HT-29 (cell line): ENCODE measurements around the gene F11R. TPM values are rescaled to one million over a fixed set of nuclear protein-coding genes. Genes with fewer than 3 reads are reported as not detected.
"Not testable (repeated sequence)": the region's sequence is repeated elsewhere in the genome, so short reads cannot be mapped to it uniquely, and the experiment has no call there.

Experiments used
- DNase-seq: peaks from one replicate; pipeline ENCODE4 v3.0.0-alpha.2; 2015; ENCODE audit warnings: low spot score
- total RNA-seq: library from RNA; depleted of rRNA; stranded (reverse); fragments of >200 nt; shearing (Covaris generic); gene quantifications from 2 replicates; pipeline ENCODE4 v1.2.3, GENCODE V29; 2014; rRNA removed

The F11R gene
- 128 and 154 TPM in 2 replicates for total RNA-seq

DNA sequence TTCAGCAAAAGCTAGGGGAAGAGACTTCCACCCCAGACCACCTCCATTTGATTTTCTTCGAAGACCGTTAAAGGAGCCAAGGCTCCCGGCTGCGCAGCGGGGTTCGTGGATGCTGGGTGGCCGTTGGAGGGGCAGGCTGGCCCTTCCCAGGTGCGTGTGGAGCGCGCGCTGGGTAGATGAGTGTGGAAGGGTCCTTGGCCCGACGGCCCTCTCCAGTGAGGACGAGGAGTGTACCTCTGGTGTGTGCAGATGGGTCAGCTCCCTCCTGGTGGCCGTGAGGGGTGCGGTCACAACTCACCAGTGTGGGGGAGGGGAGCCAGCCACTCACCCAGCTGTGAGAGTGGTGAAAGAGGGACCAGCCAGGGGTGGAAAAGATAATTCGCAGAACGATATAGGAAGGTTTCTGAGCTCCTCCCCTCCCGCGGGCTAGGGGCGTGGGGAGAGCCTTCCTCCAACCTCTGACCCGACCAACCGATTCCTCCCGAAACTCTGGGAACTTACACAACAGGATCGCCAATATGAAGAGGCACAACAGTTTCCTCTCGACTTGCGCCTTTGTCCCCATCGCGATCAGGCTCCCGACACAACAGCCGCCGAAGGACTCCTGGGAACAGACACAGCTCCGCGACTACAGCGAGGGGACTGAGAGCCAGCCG is at the start of gene F11R:
F11R (minus strand) TSS at position 644 of the 656 bp plus-strand sequence; CDS start at position 565, 79 bp downstream.
- DNase-seq: peak; percentile 82

DNA sequence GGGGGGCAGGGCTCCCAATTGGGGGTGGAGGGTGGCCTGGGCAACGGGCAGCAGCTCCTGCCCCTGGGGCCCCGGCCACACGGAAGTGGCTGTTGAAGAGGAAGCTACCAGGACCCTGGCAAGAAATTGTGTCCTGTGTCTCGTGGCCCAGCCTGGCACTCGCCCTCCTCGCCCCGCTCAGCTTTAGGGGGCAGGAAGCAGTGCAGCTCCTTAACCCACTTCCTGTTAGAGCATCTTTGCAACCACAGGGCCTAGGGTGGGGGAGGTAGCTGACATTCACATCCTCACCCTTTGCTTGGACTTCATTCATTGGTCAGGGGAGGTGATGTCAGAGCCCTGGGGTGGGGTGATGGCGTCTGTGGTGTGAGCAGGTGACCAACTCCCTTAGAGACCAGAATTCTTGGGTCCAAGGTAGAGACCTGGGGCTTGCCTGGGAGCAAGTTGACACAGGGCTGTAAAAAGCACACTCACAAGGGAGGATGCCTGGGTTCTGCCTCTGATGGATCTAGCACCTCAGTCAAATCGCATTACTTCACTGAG is 48.8 kb upstream of the F11R start, which contains the start of gene ARHGAP30:
ARHGAP30 (minus strand) TSS at position 161 of the 540 bp plus-strand sequence. CDS start 267 bp downstream, outside the sequence.
- DNase-seq: no peak

DNA sequence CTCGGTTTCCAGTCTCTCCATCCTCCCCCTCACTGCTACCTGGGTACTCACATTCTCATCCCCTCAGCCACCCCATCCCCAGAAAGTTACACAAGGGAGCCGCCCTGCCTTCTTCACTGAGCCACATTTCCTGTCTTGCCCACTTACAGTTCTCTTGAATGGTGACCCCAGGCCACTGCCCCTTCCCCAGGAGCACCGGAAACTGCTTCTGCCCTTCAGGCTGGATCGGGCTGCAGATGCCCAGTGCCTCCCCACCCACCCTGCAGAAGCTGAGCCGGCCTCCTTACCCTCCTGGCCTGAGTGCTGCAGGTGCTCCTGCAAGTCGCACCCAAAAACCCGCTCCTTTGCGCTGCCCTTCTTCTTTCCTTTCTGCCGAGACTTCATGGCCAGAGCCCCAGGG is 48.3 kb upstream of the F11R start:
- DNase-seq: no peak

DNA sequence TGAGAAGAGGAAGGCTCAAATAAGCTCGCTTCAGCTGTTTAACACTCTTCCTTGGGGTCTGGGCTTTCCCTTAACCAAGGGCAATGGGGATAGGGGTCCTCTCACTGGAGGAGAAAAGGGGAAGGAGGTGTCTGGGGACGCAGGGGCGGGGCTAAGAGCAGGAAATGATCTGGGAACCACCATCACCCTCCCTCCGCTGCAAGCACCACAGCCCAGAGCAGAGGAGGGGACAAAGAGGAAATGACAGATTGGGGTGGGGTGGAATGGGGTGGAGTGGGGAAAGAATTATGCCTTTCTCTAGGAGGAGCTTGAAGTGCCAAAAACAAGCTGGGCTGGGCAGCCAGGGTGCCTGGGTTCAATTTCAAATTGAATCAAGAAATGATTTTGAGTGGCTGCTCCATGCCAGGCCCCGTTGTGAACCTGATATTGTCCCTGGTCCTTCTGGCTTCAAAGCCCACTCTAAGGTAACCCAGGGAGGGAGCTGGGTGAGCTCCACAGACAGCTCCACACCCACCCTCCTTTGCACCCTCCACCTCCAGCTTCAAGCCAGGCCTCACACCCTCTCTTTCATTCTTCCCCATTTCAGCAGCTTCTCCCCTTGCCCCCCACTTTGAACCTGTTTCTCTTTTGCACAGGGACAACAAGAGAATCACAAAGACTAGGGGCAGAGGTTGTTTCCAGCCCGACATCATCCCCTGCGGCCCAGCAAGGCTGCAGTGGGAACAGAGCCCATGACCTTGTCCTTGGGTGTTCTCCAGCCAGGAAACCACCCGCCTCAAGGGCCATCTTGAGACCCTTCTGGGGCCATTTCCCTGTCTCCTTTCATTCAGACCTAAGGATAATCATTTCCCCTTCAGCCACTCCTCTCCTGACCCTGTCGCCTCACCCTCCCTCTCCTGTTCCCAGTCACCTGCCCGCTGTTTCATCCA is 47.6 kb upstream of the F11R start:
- peak; percentile 73 for DNase-seq

DNA sequence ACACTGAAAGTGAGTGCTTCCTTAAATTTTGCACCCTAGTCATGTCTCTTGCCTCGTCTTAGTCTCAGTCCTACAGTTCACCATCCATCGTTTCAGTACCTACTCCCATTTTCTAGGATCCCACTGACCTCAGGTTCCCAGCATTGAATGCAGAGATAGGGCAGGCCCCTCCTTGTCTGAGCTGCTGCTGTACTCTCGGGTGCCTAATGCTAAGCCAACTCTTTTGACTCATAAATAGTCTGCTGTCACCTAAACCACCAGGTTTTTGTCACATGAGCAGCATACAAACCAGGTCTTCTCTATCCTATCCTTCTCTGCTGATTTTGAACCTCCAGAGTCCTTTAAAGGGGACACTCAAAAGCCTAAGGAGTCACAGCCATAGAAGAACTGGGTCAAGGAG is 45.7 kb upstream of the F11R start:
- DNase-seq: no peak

DNA sequence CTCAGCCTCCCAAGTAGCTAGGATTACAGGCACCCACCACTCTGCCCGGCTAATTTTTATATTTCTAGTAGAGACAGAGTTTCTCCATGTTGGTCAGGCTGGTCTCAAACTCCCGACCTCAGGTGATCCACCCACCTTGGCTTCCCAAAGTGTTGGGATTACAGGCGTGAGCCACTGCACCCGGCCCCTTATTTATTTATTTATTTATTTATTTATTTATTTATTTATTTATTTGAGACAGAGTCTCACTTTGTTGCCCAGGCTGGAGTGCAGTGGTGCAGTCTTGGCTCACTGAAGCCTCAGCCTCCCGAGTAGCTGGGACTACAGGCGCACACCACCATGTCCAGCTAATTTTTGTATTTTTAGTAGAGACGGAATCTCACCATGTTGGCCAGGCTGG is 44.7 kb upstream of the F11R start:
- not testable (repeated sequence) for DNase-seq

DNA sequence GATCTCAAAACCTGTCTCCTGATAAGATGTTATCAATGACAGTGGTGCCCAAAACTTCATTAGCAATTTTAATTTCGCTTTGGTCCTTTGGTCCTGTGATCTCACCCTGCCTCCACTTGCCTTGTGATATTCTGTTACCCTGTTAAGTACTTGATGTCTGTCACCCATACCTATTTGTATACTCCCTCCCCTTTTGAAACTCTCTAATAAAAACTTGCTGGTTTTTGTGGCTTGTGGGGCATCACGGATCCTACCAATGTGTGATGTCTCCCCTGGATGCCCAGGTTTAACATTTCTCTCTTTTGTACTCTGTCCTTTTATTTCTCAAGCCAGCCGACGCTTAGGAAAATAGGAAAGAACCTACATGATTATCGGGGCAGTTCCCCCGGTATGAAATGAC is 43.0 kb upstream of the F11R start:
- DNase-seq: not testable (repeated sequence)

DNA sequence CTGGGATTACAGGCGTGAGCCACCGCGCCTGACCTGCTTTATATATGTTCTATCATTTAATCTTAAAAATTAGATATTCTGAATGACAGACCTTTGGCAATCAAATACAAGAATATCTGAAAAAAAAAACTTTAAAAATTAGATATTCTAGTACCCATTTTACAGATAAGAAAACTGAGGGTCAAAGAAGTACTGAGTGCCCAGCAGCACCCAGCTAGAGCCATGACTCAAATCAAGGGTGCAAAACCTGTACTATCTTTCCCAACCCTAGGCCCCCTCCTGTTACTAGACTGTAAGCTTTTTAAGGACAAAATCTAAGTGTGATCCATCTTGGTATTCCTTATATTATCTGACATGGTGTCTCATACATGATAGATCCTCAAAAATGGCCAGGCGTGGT is 40.5 kb upstream of the F11R start:
- no peak for DNase-seq

DNA sequence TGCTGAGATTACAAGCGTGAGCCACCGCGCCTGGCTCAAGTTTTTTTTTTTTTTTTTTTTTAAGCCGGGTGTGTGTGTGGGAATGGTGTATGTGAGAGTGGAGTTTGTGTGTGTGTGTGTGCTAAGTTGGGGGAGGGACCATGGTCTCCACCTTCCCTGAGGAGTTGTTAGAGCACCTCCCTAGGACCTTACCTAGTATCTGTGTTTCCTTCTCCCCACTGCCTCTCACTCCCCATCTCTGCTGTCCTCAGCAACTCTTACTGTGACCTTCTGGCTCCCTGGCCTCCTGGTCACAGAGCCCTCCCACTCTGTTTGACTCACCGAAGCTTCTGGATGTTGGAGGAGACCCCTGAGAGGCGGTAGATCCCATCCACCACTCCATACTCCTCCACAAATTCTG is 38.3 kb upstream of the F11R start:
- no peak for DNase-seq

DNA sequence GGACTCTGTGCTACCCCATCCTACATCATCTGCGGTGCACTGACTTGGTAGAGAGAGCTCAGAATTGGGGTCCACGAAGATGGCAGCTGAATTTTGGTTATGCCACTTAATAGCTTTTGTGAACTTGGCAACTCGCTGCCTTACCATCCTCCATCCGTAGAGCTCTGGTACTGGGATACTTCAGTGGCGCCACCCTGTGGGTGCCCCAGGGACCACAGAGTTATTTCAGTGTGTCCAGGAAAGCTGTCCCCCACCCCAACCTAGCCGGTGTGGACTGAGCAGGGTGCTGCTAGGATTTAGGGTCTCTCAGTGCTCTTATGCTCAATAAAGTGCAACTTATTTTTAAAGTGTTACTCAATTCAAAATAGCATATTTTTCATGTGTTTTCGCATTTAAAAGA is 33.9 kb upstream of the F11R start:
- DNase-seq: no peak

DNA sequence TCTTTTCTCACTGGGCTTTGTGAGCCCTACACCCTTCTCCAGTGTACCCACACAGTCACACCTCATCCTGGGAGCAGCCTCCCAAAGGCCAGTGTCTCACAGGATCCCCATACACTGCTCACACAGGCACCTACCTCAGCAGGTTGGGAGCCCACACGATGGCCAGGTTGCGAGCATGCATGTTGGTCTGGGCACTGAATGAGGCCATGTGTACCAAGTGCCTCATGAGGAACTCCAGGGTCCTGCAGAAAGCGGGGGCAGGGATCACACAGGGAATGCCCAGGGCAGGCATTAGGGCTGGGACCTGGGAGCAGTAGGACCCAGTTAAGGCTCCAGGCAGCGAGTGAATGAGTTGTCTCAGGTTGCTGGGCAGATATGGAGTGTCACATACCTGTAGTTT is 33.3 kb upstream of the F11R start:
- no peak for DNase-seq

DNA sequence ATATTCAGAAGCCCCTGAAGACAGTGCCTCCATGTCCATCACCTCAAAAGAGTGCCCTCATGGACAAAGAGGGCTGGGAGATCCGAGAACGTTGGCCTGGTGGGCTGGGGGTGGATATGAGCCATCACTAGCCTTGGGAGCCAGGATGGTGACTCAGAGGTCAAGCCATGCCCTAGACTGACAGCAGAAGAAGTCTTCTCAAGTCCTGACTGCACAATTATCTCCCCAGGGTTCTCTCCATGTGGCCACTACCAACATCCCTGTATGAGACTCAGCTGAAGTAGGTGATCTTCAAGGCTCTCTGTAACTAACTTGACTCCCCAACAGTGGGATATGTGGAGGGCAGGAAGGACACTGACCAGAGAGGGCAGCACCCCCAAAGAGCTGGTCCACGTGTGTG is 31.9 kb upstream of the F11R start:
- no peak for DNase-seq

DNA sequence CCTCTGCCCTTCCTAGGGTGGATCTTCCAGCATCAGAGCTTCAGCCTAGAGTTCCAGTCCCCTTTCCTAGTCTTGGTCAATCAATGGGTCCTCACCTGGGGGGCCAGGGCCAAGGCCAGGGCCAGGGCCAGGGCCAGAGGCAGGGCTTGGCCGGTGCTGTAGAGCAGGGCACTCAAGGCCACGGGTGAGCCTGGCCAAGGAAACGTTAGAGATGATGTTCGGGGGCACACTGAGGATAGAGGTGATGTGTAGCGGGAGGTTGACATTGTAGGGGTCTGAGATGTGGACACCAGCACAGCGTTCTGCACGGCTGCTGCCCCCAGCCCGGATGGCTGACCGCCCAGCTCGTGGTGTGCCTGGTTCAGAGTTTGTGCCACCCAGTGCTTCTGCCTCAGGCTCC is 30.3 kb upstream of the F11R start:
- DNase-seq: no peak

DNA sequence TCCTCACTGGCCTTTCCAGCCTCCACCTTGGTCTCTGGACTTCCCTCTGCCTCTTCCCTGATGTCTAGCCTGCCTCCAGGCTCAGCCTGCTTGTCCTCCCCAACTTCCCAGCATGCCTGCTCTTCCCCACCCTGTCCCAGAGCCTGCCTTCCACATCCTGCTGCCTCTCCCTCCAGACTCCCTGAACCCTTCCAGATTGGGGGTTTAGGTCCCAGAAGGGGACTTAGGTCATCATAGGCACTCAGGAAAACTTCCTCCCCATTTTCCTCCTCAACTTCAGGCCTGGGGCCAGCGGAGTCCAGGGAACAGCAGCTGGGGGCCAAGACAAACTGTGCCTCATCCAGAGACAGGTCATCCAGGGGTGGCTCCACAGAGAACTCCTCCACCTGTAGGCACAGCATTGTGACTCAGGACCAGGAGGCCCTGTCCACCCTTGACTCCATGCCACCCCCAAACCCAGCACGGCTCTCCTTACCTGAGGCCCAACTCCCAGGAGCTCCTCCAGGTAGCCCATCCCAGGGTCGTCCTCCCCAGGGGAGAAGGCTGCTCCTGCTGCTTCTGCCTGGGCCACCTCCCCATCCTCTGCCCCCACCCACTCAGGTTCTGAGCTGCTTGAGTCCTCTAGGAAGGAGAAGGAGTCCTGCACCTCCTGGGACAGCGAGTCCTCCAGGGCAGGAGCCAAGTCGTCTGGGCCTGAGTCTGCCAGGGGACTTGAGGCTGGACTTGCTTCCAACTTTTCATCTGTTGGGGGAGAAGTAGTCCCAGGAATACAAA is 28.2 kb upstream of the F11R start:
- no peak for DNase-seq

DNA sequence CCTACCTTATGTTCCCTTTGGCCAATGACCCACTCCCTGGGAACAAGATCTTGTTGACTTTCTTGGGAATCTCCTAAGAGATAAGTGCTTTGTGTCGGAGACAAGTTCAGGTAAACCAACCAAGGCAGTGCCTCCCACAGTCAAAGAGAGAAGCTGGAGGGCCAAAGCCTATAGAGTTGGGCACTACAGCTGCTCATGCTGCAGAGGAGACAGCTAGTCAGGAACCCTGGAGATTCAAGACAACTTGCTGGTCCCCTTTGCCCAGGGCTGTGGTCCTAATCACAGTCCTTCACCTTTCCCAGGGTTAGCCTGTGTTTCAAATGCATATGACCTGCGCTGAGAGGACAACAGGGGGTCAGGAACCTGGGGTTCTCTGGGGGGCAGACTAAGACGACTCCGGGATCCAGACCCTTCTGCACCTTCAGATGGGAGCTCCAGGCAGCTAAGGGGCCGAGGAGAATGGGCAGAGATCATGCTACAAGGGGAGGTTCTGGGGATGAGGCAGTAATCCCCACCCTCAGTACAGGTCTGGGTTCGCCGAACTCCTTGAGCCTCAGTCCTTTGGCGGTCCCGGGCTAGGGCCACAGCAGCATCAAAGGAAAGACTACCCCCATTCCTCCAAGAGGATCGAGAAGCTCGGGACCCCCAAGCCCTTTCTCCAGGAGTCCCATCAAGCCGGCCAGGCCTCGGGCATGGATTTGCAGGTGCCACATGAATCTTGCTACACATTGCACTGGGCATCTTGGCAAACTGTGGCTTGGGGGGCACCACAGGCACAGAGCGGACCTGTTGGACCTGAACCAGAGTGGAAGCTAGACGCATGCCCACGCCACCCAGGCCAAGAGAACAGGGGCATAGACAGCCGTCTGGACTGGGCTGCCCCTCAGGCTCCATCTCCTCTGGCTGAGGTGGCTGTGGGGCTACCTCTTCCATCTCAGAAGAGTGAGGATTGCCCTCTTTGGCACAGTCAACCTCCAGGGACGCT is 26.8 kb upstream of the F11R start:
- no peak for DNase-seq

DNA sequence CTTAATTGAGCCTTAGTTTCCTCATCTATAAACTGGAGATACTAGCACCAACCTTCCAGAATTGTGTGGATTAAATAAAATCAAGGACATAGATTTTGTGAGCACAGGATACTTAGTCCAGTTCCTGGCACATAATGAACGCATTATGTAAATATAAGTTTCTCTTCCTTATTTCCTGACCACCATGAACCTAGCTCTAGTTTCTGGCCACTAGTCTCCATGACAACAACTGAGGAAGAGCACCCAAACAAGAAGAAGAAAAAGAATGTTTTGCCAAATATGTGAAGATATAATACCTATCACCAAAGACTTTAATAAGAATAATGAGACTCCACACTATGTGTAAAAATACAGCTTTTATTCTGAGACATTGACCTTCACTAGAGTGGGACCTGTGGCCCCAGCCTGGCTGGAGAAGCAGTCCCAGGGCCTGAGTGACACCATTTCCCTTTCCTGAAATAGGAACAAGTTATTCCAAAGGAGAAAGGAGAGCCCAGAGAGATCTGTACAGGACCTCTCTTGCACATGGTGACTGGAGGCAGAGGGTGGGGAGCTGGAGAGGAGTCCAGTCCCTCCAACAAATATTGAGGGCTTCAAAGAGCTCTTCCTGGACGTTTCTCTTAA is 25.8 kb upstream of the F11R start:
- peak; percentile 37 for DNase-seq

DNA sequence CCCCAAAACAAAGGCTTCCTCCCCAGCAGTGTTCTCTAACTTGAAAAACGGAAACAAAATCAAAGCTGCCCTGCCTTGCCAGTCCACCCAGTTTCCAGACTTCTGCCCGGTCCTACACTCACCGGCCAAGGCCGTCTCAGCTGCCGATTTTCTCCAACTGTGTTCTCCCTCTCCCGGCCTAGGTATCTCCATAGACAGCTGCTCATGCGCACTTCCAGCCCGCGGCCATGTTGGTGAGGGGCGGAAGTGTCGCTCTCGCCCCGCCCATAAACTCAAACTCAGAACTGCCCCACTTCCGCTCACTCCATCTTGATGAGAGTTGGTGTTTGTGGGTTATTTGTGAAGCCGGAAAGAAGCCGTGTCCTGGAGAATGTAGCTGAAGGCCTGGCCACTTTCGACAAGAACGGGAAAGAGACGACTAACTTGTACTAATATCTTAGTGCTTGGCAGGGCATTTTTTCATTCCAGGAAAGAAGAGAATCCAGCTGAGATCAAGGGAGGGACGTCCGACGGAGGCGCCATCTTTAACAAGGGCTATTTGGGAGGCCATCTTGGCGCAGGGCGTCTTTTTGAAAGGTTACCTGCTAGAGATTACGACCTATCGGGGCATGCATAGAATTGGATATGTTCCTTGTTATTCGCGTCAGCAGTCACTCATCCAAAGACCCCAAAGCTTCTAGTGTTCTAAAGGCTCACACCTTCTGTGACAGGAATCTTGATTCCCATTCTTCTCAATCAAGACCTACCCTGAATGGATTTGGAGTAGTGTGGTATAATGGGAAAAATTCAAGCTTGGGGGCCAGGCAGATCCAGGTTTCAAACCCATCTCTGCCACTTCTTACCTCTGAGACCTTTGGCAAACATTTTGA is 25.0 kb upstream of the F11R start, which contains the start of gene USF1:
USF1 (minus strand) TSS at position 242 of the 869 bp plus-strand sequence. CDS start 2,702 bp downstream, outside the sequence.
- DNase-seq: peak; percentile 98

DNA sequence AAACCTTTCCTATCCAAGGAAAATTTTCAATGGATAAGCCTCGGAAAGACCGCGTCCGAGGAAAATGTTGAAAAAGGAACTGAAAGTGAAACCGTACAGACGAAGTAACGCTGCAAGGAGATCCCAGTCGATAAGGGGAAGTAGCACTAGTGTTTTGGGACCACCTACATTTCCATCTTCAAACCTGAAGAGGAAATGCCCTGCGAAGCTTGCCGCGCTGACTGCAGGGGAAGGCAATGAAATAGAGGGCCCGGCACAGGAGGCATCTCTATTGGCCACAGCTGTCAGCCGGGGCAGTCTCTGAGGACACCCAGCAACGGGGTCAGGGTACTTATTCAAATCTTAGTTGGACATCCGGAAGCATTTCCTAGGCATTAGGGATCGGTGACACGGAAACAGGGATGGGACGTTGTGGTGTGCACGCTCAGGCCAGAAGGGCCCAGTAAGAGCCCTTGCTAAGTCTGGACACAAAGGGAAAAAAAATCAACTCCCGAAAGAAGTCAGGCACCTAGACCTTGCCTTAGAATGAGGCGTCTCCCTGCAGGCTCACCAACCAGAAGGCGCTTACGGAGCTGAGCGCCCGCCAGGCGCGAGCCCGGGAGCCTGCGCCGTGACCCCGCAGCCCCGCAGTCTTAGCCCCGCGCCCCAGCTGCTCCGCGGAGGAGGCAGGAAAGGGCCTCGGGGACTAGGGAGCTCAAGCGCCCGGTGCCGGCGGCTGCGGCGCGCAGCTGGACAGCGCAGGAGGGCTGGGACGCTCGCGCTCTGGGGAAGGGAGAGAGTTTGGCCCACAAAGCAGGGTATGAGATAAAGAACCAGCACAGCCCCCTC is 24.2 kb upstream of the F11R start:
- peak; percentile 76 for DNase-seq
